HG03095 (cell line): ENCODE measurements around the gene MRPL52.
"Not testable (repeated sequence)": the region's sequence is repeated elsewhere in the genome, so short reads cannot be mapped to it uniquely, and the experiment has no call there.

Source experiments
- ATAC-seq: cut with Tn5 transposase; IDR thresholded peaks from one replicate; pipeline ENCODE4 v1.9.1; 2021; ENCODE audit warnings: moderate library complexity; ENCODE audit not compliant: unreplicated experiment

MRPL52 gene

GRCh38 chr14:22808388-22809209, 21.1 kb upstream of the MRPL52 start:
- no peak for ATAC-seq

GRCh38 chr14:22811722-22812121, 18.0 kb upstream of the MRPL52 start:
- ATAC-seq: no peak

- no peak for ATAC-seq
Observed at GRCh38 chr14:22812744-22813143, 16.9 kb upstream of the MRPL52 start.

GRCh38 chr14:22813145-22813544, 16.5 kb upstream of the MRPL52 start:
- no peak for ATAC-seq

- no peak for ATAC-seq
Observed at GRCh38 chr14:22814373-22814772, 15.3 kb upstream of the MRPL52 start.

- no peak for ATAC-seq
Observed at GRCh38 chr14:22814941-22815713, 14.6 kb upstream of the MRPL52 start, which contains the start of gene SLC7A7. Gene SLC7A7, minus strand, starts transcription at chr14:22815435. Its CDS starts 2,037 bp downstream, at chr14:22813398.

- peak; percentile 46 for ATAC-seq
Observed at GRCh38 chr14:22819151-22819988, 10.3 kb upstream of the MRPL52 start.

GRCh38 chr14:22820731-22821130, 9.0 kb upstream of the MRPL52 start:
- ATAC-seq: no peak

GRCh38 chr14:22821193-22822015, 8.3 kb upstream of the MRPL52 start:
- no peak for ATAC-seq

- no peak for ATAC-seq
Observed at GRCh38 chr14:22822016-22822570, 7.6 kb upstream of the MRPL52 start.

GRCh38 chr14:22822571-22823098, 7.1 kb upstream of the MRPL52 start:
- peak; percentile 45 for ATAC-seq

- no peak for ATAC-seq
Observed at GRCh38 chr14:22824711-22825359, 4.9 kb upstream of the MRPL52 start.

- ATAC-seq: not testable (repeated sequence)
Observed at GRCh38 chr14:22829076-22829660, 519 bp upstream of the MRPL52 start.

GRCh38 chr14:22830443-22831010, 840 bp downstream of the MRPL52 start:
- ATAC-seq: no peak

- ATAC-seq: no peak
Observed at GRCh38 chr14:22835505-22835904, 5.8 kb downstream of the MRPL52 start.

- no peak for ATAC-seq
Observed at GRCh38 chr14:22836301-22837113, 6.8 kb downstream of the MRPL52 start, which contains the start of gene MMP14. Gene MMP14, plus strand, starts transcription at chr14:22836585. Its CDS starts 233 bp downstream, at chr14:22836818.

- no peak for ATAC-seq
Observed at GRCh38 chr14:22837114-22837749, 7.5 kb downstream of the MRPL52 start.
